ENCODE results near the gene IPO13.

DNA sequence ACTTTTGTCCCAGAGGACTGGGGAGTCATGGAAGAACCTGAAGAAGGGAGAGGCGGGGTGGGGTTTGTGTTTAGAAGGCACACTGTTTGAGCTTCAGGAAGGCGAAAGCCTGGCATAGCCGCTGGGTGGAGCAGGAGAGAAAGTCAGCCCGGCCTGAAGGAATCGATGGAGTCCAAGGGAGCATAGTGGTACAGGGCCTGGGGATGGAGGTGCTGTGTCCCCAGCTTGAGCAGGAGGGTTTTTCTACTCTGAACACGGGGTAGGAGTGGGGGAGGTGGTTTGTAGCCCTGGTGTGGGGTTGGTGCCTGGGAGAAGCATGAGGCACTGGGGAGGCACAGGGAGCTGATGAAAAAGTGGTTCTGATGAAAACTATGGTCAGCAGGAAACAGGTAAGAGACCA, 40.0 kb downstream of the IPO13 start:
- TF ChIP-seq, protein P1, sequence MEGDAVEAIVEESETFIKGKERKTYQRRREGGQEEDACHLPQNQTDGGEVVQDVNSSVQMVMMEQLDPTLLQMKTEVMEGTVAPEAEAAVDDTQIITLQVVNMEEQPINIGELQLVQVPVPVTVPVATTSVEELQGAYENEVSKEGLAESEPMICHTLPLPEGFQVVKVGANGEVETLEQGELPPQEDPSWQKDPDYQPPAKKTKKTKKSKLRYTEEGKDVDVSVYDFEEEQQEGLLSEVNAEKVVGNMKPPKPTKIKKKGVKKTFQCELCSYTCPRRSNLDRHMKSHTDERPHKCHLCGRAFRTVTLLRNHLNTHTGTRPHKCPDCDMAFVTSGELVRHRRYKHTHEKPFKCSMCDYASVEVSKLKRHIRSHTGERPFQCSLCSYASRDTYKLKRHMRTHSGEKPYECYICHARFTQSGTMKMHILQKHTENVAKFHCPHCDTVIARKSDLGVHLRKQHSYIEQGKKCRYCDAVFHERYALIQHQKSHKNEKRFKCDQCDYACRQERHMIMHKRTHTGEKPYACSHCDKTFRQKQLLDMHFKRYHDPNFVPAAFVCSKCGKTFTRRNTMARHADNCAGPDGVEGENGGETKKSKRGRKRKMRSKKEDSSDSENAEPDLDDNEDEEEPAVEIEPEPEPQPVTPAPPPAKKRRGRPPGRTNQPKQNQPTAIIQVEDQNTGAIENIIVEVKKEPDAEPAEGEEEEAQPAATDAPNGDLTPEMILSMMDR (IDR thresholded peaks at IDR 0.05): no peak
- no peak for TF ChIP-seq POLR2A (IDR thresholded peaks at IDR 0.05)

Measured in vagina (tissue), 2 donors.